GM19438 (cell line): Measurements from ENCODE around the gene SMARCA2.
A peak's percentile ranks its signal among the peaks of the same experiment; 100 is the strongest.

ENCODE experiments used
- ATAC-seq: cut with Tn5 transposase; IDR thresholded peaks from one replicate; pipeline ENCODE4 v1.9.1; 2021; ENCODE audit warnings: low read depth; ENCODE audit not compliant: unreplicated experiment

The SMARCA2 gene

DNA sequence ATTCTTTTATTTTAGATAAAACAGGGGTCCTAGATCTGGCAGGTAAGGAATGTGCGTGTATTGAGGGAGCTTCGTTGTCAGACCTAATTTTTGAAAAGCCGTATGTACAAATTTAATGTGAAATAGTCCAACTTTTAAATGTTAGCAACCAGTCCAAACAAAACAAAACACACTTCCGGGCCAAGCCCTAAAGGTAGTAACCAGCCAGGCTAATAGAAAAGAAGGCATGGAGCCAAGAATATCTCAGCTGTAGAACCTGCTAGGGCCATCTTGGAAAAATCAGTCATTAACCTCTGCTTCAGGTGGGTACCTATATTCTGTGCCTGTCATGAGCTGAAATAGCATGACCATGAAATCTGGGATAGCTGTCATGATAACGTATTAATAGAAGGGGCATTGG lies 71.0 kb downstream of the SMARCA2 start:
- no peak for ATAC-seq

- ATAC-seq, result no peak
These were observed 71.8 kb downstream of the SMARCA2 start for GRCh38 chr9:2086971-2087370.

- ATAC-seq, result peak; percentile 81
These were observed 72.6 kb downstream of the SMARCA2 start for GRCh38 chr9:2087500-2088313.

GRCh38 chr9:2093920-2094597 lies 78.9 kb downstream of the SMARCA2 start:
- no peak for ATAC-seq

GRCh38 chr9:2096376-2096970 lies 81.3 kb downstream of the SMARCA2 start:
- ATAC-seq, result no peak

- no peak for ATAC-seq
These were observed 91.5 kb downstream of the SMARCA2 start for GRCh38 chr9:2106666-2107065.

DNA sequence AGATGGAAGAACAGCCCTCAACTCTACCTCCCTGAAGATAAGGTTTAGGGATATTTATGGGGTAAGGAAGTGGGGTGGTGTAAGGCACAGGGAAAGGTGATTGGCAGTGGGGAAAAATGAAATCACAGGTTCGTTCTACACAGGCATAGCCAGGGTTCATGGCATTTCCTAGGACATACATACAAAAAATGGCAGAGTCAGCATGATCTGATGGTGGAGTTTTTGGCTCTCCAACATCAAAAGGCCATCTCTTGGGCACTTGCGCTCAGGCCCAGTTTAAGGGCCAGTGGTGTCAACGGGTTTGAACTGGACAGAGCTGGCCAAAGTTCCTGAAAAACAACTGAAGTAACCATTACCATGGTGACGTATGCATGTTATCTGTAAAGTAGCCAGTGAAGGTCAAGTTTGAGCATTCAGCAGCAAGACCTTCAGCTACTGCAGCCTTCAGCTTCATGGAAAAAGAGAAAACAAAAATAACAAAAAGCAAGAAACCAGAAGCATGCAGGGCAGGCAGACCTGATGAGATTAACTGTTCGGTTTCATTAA lies 92.8 kb downstream of the SMARCA2 start:
- no peak for ATAC-seq

DNA sequence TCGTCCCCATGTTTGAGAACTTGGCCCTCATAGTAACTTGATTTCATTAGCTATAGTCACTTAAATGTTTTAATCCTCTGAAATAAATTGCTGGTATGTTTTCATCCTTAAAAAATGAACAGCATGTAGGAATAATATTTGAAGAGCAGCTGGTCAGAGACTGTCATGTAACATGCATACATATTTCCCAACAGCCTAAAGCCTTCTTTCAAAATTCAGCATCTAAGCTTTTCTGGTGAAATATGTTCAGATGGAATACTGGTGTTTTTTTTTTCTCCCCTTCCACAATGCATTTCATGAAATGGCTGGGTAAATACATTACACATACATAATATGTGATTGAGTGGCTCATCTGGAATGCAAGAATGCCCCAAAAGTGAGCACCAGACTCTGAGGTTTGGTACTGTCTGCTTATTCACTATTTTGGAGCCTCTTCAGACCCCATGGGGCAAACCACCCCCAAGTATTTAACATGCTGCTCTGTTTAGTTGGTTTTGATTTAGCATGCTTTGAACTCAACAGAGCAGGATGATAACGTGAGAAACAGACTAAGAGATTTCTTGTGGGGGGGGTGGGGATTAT lies 94.0 kb downstream of the SMARCA2 start:
- ATAC-seq, result no peak

GRCh38 chr9:2110036-2110435 lies 94.9 kb downstream of the SMARCA2 start:
- ATAC-seq, result no peak

DNA sequence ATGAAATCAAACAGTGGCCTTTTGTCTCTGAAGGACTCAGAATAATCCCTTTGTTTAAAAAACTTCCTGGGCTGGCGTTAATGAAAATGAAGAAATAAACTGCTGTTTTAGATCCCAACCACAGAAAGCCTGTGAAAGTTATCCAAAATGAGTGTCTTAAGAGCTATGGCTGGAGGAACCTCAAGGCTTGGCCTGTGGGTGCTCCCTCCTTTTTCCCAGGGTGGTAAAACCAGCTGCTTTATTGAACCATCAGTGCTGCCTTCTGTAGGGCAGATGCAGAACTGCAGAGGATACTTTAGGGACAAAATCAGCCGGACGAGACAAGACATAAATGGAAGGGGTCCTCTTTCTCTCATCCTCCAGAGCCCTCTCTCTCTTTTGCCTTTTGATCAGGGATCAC lies 100.9 kb downstream of the SMARCA2 start:
- no peak for ATAC-seq

DNA sequence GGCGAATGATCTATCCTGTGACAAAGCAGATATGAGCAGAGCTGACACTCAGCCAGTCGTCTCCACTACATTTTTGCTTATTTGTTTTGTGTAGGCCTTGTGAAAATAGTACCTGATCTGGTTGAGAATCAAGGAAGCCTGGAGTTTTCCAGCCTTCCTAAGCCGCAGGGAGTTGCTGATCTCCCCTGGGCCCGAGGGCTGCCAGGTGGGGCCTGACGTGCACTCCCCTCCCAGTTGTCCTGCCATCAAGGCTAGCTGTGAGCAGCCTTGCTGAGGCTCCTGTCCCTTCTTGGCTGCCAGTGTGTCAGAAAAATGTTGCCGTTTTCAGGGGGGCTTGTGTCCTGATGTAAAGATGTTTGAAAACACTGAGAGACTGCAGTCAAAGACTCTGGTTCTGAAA lies 102.4 kb downstream of the SMARCA2 start:
- ATAC-seq, result no peak

DNA sequence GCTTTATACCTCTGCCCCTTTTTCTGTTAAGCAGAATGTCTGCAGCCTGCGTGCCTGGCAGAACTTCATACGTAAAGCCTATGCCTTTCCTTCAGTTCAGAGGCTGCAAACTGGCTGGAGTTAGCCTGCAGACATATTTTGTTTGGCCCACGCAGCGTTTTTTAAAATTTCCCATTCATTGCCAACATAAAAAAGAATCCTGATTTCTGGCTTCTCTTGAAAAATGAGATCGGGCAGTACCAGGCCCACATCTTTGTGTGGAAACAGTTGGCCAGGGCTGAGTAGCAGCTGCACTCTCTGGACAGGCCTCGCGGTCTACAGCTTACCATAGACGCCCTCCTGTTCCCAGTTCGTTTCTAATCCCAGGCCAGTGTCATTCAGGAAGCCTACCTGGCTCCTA lies 104.4 kb downstream of the SMARCA2 start:
- no peak for ATAC-seq

- ATAC-seq, result no peak
These were observed 106.0 kb downstream of the SMARCA2 start for GRCh38 chr9:2120926-2121689.

DNA sequence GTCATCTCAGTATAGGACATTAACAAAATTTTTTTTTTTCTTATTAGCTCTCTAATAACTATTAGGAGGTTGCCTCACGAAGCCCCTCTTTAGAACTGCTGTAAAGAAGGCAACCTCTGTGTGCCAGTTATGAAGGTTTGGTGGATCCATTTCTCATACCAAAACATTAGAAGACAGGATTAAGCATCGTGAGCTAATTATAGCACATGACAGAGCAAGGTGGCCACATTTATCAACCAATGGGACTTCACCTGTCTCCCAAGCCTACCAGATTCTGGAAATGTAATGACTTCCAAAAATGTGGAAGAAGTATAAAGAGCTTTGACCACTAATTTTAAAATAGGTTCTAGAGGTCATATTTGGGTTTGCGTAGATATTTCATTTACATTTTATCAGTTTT lies 107.2 kb downstream of the SMARCA2 start:
- ATAC-seq, result no peak

DNA sequence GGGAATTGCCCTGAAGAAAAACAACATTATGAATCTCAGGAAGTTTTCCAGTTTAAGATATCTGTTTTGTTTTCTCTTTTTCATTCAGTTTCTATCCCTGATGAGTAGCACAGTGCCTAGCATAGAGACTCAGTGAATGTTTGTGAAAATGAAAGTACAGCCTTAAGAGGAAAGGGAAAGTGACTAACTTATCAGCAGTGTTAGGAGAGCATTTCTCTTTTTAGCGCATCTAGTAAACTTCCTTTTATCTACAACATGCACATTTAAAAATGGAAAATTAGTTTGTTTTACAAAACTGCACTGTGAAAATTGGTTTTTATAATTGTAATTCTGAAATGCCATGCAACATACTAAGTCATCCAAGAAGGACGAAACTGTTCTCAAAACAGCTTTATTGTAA lies 110.8 kb downstream of the SMARCA2 start:
- peak; percentile 94 for ATAC-seq

DNA sequence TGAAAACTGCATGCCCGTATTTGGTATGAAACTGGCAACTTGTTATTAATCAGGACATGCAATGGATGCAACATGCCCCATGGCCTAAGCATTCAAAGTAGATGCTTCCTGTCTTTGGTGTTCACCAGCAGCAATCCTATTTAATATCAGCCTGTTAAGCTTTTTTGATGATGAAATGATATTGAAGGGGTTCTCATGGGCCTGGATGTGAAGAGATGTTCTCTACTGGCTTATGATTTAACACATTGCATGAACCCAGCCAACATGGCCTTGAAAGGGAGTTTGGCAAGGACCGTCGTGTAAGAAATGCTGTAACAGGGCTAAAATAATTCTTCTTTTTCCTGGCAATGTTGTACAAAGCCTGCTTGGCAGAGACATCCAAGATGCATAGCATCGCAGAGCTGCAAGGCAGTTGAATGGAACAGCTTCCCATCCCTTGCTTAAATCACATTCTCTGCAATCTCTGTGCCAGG lies 111.2 kb downstream of the SMARCA2 start:
- no peak for ATAC-seq

DNA sequence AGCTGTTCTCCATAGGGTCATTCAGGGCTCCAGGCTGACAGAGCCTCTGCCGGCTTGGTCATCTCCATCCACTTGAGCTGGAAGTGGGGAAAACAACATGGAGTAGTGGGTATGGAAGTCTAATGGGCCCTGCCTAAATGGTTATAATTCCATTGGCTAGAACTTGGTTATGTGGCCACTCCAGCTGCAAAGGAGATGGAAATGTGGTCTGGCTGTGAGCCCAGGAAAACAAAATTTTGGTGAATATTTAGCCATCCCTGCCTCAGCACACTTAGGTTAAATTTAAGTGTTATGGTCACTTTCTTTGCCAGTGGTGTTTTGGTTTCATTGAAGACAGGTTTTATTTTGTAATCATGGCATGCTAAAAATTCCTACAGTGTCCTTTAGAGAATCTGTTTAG lies 112.3 kb downstream of the SMARCA2 start:
- ATAC-seq, result no peak

GRCh38 chr9:2128141-2128540 lies 113.0 kb downstream of the SMARCA2 start:
- no peak for ATAC-seq

- no peak for ATAC-seq
These were observed 113.5 kb downstream of the SMARCA2 start for GRCh38 chr9:2128618-2129017.

- no peak for ATAC-seq
These were observed 115.8 kb downstream of the SMARCA2 start for GRCh38 chr9:2130941-2131340.
